ENCODE measurements around the gene NKTR.

- no peak for TF ChIP-seq SRSF9 (IDR thresholded peaks at IDR 0.05; ENCODE audit: borderline replicate concordance, low read depth, low read length)
- no peak for TF ChIP-seq YY1 (IDR thresholded peaks at IDR 0.05; ENCODE audit: borderline replicate concordance in 1 of 3, control insufficient read depth in 1 of 3, extremely low read depth in 1 of 3, insufficient read depth in 3 of 3, insufficient read length in 1 of 3, insufficient replicate concordance in 2 of 3, low read depth in 1 of 3, low read length in 2 of 3)
- TF ChIP-seq ZNF274 (IDR thresholded peaks at IDR 0.05; ENCODE audit: borderline replicate concordance, low read depth, low read length) = no peak
- no peak for TF ChIP-seq CTCF (IDR thresholded peaks at IDR 0.05 in 2 of 3, conservative IDR thresholded peaks at IDR 0.05 in 1 of 3; ENCODE audit: insufficient read depth in 2 of 3, low read depth in 1 of 3, low read length in 3 of 3)
- no peak for TF ChIP-seq RFX5 (IDR thresholded peaks at IDR 0.05; ENCODE audit: low read depth, low read length)
- TF ChIP-seq MLX (CRISPR knock-in tag; conservative IDR thresholded peaks at IDR 0.05) = no peak
- no peak for TF ChIP-seq ZNF140 (CRISPR knock-in tag; IDR thresholded peaks at IDR 0.05)
- TF ChIP-seq GATA2 (CRISPR knock-in tag; IDR thresholded peaks at IDR 0.05) = no peak
- TF ChIP-seq SRF (CRISPR knock-in tag; IDR thresholded peaks at IDR 0.05) = no peak
- TF ChIP-seq ZBTB33 (CRISPR knock-in tag; IDR thresholded peaks at IDR 0.05) = no peak
- TF ChIP-seq RFX1 (IDR thresholded peaks at IDR 0.05) = no peak
- TF ChIP-seq TBP (optimal IDR thresholded peaks at IDR 0.05; ENCODE audit: low read depth, low read length) = no peak
Observed at GRCh38 chr3:42692667-42693529, 92.4 kb downstream of the NKTR start.

Data from K562 (cell line).